Activated gamma-delta T cell treated with anti-CD3 and anti-CD28 coated beads, Interleukin-2, amount 50 U/mL, for 16 hours (primary cell): ENCODE measurements around the gene NHLRC4.

Source experiments
- DNase-seq: peaks from one replicate; pipeline ENCODE4 v3.0.0-alpha.2; 2020; ENCODE audit warnings: low read depth

The NHLRC4 gene

GRCh38 chr16:566475-567372 is at the start of gene NHLRC4:
Gene NHLRC4 (plus strand): TSS chr16:567005. CDS start chr16:568048, 1,043 bp downstream.
- no peak for DNase-seq

DNA sequence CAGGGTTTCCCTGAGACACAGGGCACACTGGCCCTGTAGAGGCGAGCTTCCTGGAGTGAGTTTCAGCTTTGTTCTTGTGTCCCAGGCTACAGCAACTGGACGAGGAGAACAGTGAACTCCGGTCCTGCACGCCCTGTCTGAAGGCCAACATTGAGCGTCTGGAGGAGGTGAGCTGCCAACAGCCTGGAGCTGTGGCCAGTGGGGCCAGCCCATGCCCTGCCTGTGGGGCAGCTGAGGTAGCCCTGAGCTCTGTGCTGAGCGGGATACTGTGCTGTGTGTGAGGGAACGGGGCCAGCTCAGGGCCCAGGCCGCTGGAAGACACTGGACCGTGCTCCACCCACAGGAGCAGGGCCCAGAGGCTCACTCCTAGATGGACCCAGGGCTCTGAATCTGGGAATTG is 47.9 kb upstream of the NHLRC4 start:
- no peak for DNase-seq

- DNase-seq = no peak
Measured at GRCh38 chr16:519425-519824, 47.4 kb upstream of the NHLRC4 start.

GRCh38 chr16:519841-520687 is 46.7 kb upstream of the NHLRC4 start:
- DNase-seq = no peak

GRCh38 chr16:520847-521246 is 46.0 kb upstream of the NHLRC4 start:
- DNase-seq = no peak

DNA sequence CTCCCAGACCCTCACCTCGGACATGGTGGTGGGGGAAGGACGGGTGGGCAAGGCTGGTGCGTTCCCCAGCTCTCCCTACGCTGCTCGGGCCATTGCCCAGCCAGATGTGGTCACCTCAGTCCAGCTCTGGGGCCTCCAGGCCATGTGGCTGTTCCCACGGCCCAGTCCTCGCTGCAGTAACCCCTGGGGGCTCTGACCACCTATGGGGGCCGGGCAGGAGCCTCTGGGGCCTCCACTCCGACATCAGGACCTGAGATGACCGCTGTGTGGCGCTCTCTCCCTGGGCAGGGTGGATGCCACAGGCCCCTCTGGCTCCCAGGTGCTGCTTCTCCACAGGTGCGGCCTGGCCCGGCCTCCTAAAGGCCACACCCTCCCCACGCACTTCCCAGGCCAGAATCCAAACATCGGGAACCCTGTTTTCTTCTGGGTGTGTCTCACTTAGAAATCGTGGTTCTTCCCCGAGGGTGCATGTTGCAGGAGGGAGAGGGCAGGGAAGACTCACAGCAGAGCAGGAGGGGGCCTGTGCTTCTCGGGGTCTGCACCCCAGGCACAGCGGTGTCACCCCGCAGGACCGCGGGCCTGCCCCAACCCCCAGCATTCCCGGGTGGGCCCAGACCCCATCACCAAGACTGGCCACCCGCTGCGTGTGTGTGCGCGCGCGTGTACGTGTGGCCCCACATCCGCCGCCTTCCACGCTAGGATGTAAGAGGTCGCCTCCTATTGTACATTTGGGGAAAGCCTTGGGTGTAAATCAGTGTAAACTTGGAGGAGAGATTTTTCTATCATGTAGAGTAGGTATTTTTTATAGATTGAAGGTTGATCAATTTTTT is 45.2 kb upstream of the NHLRC4 start:
- DNase-seq = no peak

DNA sequence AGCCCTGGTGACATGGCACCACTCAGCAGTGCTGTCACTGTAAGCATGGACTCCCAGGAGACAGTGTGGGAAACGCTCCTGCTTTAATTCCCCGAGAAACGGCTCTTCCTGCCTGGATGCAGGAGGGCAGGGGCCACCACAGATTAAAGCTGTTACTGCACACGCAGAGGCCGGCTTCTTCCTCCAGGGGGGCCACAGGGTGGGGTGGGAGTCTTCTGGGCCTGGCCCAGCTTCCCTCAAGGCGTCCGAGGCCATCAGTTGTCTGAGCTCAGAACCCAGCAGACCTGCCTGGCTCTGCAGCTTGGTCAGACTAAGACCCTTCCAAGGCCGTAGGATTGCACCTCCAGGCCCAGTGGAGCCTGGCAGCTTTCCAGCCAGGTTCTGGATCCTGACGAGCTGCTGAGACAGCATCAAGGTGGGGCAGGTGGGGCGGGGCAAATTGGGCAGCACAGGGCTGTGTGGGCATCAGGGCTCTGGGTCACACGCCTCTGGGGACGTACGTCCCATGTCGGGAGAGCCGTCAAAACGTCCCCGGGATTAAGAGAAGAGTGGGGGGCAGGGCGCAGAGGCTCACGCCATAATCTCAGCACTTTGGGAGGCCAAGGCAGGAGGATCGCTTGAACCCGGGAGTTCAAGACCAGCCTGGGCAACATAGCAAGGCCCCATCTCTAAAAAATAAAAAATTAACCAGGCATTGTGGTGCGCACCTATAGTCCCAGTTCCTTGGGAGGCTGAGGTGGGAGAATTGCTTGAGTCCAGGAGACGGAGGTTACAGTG is 44.3 kb upstream of the NHLRC4 start:
- DNase-seq = no peak

GRCh38 chr16:523097-523741 is 43.6 kb upstream of the NHLRC4 start:
- DNase-seq = no peak

DNA sequence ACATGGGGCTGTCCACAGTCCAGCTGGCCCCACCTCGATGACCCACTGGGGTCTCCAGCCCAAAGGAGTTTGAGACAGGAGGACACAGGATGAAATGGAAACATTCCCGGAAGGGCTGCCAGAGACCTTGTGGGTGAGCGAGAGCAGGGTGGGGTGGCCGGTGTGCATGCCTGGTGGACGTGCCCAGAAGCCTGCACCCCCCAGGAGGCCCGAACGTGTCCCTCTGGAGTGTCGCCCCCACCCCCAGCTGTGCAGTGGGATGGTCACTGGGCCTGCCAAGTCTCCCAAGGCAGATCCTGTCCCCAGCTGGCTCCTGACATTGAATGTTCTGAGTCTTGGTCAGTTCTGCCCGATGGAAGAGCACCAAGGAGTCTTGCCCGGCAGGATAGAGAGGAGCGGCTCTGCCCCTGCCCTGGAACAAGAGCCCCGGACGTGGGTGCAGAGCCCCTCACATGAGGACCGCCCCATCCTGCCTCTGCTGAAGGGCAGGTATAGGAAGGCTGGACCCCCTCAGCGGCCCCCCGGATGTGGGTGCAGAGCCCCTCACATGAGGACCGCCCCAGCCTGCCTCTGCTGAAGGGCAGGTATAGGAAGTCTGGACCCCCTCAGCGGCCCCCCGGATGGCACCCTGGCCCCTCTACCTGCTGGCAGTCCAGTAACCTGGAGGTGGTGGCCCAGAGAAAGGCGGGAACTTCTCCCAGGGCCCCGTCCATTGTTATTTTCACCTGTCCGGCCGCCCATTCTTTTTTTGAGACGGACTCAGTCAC is 42.3 kb upstream of the NHLRC4 start:
- no peak for DNase-seq

DNA sequence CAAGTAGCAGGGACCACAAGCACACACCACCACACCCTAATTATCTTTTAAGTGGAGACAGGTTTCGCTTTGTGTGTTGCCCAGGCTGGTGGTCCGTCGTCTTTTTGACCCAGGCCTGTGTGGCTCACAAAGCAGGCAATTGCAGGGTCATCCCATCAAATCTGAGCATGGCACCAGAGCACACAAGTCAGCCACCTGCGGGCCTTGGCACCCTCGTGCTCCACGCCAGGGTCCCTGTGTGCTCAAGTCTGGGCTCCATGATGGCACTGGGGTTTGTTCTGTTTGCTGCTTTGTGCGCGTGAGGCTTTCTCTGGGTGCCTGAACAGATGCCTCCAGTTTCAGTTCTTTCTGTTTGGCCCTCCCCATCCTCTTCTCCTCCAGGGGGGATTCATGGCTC is 41.7 kb upstream of the NHLRC4 start:
- DNase-seq = no peak

- DNase-seq = peak; percentile 58
Measured at GRCh38 chr16:525520-526180, 41.2 kb upstream of the NHLRC4 start.

GRCh38 chr16:526181-527014 is 40.4 kb upstream of the NHLRC4 start:
- no peak for DNase-seq

DNA sequence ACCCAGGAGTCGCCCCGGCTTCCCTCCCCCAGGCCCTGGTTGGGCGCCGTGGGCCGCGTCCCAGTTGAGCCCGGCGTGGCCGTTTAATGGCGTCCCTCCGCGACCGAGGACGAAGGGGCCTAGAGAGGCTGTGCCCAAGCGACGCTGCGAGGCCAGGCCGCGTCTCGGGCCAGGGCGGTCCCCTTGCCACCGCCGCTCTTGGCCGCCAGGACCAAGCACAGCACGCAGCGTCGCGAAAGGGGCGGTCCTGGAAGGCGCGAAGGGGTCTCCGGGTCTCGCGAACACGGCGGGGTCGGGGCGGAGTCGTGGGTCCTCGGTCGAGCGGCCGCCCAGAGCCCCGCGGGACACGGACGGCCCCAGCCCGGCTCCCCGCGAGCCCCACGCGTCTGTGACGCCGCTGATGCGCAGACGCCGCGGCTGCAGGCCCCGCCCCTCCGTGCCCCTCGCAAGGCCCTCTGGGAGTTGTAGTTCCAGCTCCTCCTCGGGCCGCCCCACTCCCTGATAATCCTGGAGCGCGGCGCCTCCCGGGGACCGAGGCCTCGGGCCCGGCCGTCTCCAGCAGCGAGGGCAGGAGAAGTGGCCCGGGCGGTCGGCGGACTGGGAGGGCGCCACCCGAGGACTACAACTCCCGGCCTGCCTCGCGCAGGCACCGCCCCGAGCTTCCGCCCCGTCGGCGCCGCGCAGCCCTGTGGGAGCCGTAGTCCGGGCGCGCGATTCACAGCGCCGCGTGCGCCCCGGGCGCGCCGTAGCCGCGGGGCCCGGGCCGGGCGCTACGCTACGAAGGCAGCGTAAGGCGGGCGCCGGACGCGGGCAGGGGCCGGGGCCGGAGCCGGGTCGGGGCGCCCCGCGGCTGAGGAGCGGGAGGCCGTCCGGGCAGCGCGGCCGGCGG is 39.5 kb upstream of the NHLRC4 start, which contains the start of gene CAPN15:
TSS of gene CAPN15 (plus strand) at position 698 of the 889 bp plus-strand sequence. CDS start 19,127 bp downstream, outside the sequence.
- DNase-seq = peak; percentile 75

- DNase-seq = no peak
Measured at GRCh38 chr16:528111-529011, 38.4 kb upstream of the NHLRC4 start.

GRCh38 chr16:529012-529575 is 37.7 kb upstream of the NHLRC4 start:
- no peak for DNase-seq
